ENCODE results near the gene XRCC1. TPM values are rescaled to one million over a fixed set of nuclear protein-coding genes. Genes with fewer than 3 reads are reported as not detected.

XRCC1 gene
- total RNA-seq, 6 experiments from 2014 or later: 5.5 to 8.4 (median 7.5) TPM

- no peaks in the 10 kb centered on the region for H3K27me3 ChIP-seq
- no peak overlapping the region for H3K4me3 ChIP-seq
- DNase-seq (no peak), ATAC-seq (no peak)
- peaks cover 0 to 4% (median 0%) of the 10 kb centered on the region in 4 donors for H3K4me1 ChIP-seq
- TF ChIP-seq POLR2A (IDR thresholded peaks at IDR 0.05): no peak
- TF ChIP-seq CTCF (IDR thresholded peaks at IDR 0.05): no peak
- WGBS (ENCODE audit: insufficient coverage, low coverage, low lambda C conversion rate, missing lambda C conversion rate): no CpG with 5 or more reads among the region's 1 CpG
- intact Hi-C loops (cut with DNase I): no loop called here
- H3K9me3 ChIP-seq: no peaks in the 10 kb centered on the region
- no peak overlapping the region for H3K27ac ChIP-seq
- no peaks in the 10 kb centered on the region for H3K36me3 ChIP-seq
Observed at GRCh38 chr19:43622956-43623355, 47.6 kb upstream of the XRCC1 start.

GRCh38 chr19:43622070-43622469 lies 46.7 kb upstream of the XRCC1 start:
- no peaks in the 10 kb centered on the region for H3K27me3 ChIP-seq
- TF ChIP-seq CTCF (IDR thresholded peaks at IDR 0.05) (no peak), POLR2A (IDR thresholded peaks at IDR 0.05) (no peak)
- H3K9me3 ChIP-seq: no peaks in the 10 kb centered on the region
- ATAC-seq (no peak), DNase-seq (no peak)
- WGBS (ENCODE audit: insufficient coverage, low coverage, low lambda C conversion rate, missing lambda C conversion rate): 62% methylated on average over 4 of the region's 4 CpGs
- peaks cover 0 to 4% (median 0%) of the 10 kb centered on the region in 4 donors for H3K4me1 ChIP-seq
- intact Hi-C loops (cut with DNase I): no loop called here
- no peak overlapping the region for H3K4me3 ChIP-seq
- H3K36me3 ChIP-seq: no peaks in the 10 kb centered on the region
- no peak overlapping the region for H3K27ac ChIP-seq

- peak in 1 of 3 donors; percentile 84 for DNase-seq
- Histone ChIP-seq H3K4me3 (peak overlapping the region; percentile 85 to 99 (median 97)), H3K4me1 (peaks cover 0 to 4% (median 0%) of the 10 kb centered on the region in 4 donors), H3K9me3 (no peaks in the 10 kb centered on the region), H3K36me3 (no peaks in the 10 kb centered on the region), H3K27me3 (no peaks in the 10 kb centered on the region), H3K27ac (peak overlapping the region; percentile 82 to 93 (median 86))
- TF ChIP-seq CTCF (IDR thresholded peaks at IDR 0.05) (no peak), POLR2A (IDR thresholded peaks at IDR 0.05) (no peak)
- intact Hi-C loops (cut with DNase I): no loop called here
- 56% methylated on average over 15 of the region's 23 CpGs for WGBS (ENCODE audit: insufficient coverage, low coverage, low lambda C conversion rate, missing lambda C conversion rate)
- ATAC-seq: no peak
Observed at GRCh38 chr19:43620061-43621001, 45.0 kb upstream of the XRCC1 start.

GRCh38 chr19:43619262-43620060 lies 44.1 kb upstream of the XRCC1 start, which contains the start of gene ZNF428:
Gene ZNF428, minus strand, starts transcription at chr19:43619629. Its CDS starts 5,325 bp downstream, at chr19:43614304.
- Histone ChIP-seq H3K27me3 (no peaks in the 10 kb centered on the region), H3K27ac (peak within 1 kb of the TSS; percentile 82 to 93 (median 86)), H3K4me3 (peak within 1 kb of the TSS; percentile 85 to 99 (median 97)), H3K36me3 (no peaks in the 10 kb centered on the region), H3K9me3 (no peaks in the 10 kb centered on the region), H3K4me1 (peaks cover 0 to 4% (median 0%) of the 10 kb centered on the region in 4 donors)
- ATAC-seq (peak; percentile 87 to 93 (median 92)), DNase-seq (peak; percentile 88 to 90 (median 89))
- no peak for TF ChIP-seq CTCF (IDR thresholded peaks at IDR 0.05)
- TF ChIP-seq POLR2A (IDR thresholded peaks at IDR 0.05): peak; percentile 82
- intact Hi-C loops (cut with DNase I): no loop called here
- under 1% methylated on average over 22 of the region's 81 CpGs for WGBS (ENCODE audit: insufficient coverage, low coverage, low lambda C conversion rate, missing lambda C conversion rate)

All from right lobe of liver (tissue), 6 donors.